ENCODE measurements around the gene BCAR3. TPM values are rescaled to one million over a fixed set of nuclear protein-coding genes. Genes with fewer than 3 reads are reported as not detected.

The BCAR3 gene
- total RNA-seq, 1 donor from 2014 or later = 41.0 TPM

DNA sequence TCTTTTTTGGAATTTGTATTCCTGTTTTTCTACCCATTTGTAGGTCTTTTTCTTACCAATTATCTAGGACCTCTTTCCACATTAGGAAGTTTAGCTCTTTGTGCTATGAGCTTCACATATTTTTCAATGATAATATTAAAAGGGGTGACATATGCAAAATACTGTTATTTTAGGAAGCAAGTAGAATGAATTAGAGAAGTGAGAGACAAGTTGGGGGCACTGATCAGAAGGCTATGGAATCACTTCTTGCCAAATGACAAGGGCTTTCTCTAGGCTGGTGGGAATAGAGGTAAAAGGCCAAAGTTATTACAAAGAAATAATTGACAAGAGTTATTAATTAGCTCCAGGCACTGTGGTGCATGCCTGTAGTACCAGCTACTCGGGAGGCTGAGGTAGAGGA is 4.3 kb upstream of the BCAR3 start:
- TF ChIP-seq, protein P1, sequence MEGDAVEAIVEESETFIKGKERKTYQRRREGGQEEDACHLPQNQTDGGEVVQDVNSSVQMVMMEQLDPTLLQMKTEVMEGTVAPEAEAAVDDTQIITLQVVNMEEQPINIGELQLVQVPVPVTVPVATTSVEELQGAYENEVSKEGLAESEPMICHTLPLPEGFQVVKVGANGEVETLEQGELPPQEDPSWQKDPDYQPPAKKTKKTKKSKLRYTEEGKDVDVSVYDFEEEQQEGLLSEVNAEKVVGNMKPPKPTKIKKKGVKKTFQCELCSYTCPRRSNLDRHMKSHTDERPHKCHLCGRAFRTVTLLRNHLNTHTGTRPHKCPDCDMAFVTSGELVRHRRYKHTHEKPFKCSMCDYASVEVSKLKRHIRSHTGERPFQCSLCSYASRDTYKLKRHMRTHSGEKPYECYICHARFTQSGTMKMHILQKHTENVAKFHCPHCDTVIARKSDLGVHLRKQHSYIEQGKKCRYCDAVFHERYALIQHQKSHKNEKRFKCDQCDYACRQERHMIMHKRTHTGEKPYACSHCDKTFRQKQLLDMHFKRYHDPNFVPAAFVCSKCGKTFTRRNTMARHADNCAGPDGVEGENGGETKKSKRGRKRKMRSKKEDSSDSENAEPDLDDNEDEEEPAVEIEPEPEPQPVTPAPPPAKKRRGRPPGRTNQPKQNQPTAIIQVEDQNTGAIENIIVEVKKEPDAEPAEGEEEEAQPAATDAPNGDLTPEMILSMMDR (IDR thresholded peaks at IDR 0.05) = no peak
- Histone ChIP-seq H3K27me3 (no peaks in the 10 kb centered on the region), H3K4me3 (no peak overlapping the region), H3K36me3 (no peaks in the 10 kb centered on the region), H3K4me1 (peaks cover 0 to 2% of the 10 kb centered on the region in 2 donors), H3K9me3 (no peaks in the 10 kb centered on the region), H3K27ac (no peak overlapping the region)
- intact Hi-C loops (cut with DNase I) = no loop called here
- DNase-seq (ENCODE audit: low spot score in 2 of 2) = no peak

DNA sequence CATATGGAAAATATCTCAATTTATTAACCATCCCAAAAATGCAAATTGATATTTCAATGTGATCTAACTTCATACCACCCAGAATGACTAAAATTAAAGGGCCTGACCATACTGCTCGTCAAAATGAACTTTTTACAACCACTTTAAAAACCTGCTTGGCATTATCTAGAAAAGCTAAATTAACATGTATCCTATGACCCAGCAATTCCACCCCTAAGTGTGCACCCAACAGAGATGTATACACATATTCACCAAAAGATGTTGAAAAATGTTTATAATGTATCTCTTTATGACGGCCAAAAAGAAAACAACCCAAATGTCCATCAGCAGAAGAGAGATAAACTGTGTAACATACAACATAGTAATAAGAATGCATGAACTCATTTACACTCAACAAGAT is 1.6 kb upstream of the BCAR3 start:
- no peaks in the 10 kb centered on the region for H3K27me3 ChIP-seq
- TF ChIP-seq, protein P1 (IDR thresholded peaks at IDR 0.05) = no peak
- peaks cover 2 to 8% of the 10 kb centered on the region in 2 donors for H3K4me1 ChIP-seq
- no peaks in the 10 kb centered on the region for H3K9me3 ChIP-seq
- no peak overlapping the region for H3K4me3 ChIP-seq
- intact Hi-C loops (cut with DNase I) = loop anchor here (5.0 kb wide), 1 partner anchor 164 kb away; no protein-coding TSS in a partner anchor
- H3K36me3 ChIP-seq = no peaks in the 10 kb centered on the region
- H3K27ac ChIP-seq = no peak overlapping the region
- DNase-seq (ENCODE audit: low spot score in 2 of 2) = no peak

DNA sequence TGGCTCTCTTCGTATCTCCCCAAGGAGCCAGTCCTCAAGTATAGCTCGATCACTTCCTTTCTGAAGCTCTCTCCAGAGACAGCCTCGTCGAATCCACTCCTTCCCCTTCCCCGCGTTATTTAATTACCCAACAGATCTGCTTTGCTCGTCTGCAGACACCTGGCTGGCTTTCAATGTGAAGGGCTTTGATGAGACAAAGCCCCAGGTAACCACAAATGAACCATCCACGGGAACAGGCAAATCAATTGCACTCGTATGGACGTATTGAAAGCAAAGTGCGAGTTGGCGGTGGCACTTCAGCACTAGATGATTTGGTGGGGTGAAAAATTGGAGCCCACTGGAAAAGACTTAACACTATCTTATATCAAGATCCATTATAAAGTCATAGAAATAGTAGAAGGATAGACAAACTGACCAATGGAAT is 364 bp upstream of the BCAR3 start:
- no peaks in the 10 kb centered on the region for H3K27me3 ChIP-seq
- DNase-seq (ENCODE audit: low spot score in 2 of 2) = no peak
- H3K4me3 ChIP-seq = peak overlapping the region; percentile 79 to 93
- H3K4me1 ChIP-seq = peaks cover 2 to 8% of the 10 kb centered on the region in 2 donors
- no peaks in the 10 kb centered on the region for H3K9me3 ChIP-seq
- no peaks in the 10 kb centered on the region for H3K36me3 ChIP-seq
- TF ChIP-seq, protein P1 (IDR thresholded peaks at IDR 0.05) = no peak
- H3K27ac ChIP-seq = peak overlapping the region; percentile 90 to 92
- intact Hi-C loops (cut with DNase I) = loop anchor here (1.0 to 5.0 kb wide), 3 partner anchors 12 to 165 kb away; no protein-coding TSS in a partner anchor

DNA sequence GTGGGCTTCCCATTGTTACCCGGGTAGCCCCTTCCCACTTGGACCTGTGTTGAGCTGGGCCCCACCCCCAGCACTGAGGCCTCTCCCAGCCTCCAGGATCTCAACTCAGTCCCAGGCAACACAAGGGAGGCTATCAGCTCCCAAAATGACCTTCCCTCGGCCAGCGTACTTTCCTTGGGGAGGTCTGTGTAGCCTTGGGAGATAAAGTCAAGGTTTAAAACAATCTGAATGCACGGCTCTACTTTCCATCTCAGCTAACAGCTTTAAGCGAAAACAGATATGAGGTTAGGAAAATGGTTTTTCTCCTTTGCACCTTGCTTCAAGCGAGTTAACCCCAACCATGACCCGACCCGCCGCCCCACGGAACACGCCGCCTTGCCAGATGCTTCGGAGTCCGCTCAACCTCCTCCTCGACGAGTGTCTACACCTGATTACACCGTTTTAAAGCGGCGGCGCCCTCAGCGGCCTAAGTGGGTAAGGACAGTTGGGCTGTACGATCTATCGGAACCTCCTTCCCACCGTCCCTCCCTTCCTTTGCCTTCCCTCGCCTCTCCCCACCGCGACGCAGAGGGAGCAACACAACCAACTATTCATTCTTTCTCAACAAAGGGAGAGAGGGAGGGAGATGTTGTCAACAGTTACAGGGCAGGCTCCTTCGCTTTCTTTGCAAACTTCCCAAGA is 1.1 kb downstream of the BCAR3 start:
- TF ChIP-seq, protein P1 (IDR thresholded peaks at IDR 0.05) = peak; percentile 61 to 66 (median 66)

DNA sequence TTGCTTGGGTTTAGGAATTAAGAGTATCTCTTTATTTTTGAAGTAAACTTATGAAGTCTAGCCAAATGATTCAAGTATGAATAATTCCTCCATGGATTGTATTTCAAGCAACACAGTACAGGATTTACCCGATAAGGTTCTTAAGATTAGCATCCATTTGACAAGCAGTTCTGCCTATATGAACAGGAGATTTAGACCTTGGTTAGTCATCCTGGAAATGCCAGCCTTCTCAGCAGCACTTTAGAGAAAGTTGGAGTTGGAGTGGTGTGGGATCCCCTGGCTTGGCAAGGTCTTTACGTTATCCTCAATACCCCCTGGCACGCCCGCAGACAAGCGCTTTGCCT is 1.6 kb downstream of the BCAR3 start:
- no peaks in the 10 kb centered on the region for H3K9me3 ChIP-seq
- no peak for DNase-seq (ENCODE audit: low spot score in 2 of 2)
- no peaks in the 10 kb centered on the region for H3K27me3 ChIP-seq
- intact Hi-C loops (cut with DNase I) = loop anchor here (1.0 to 5.0 kb wide), 3 partner anchors 39 to 167 kb away; no protein-coding TSS in a partner anchor
- H3K27ac ChIP-seq = peak overlapping the region; percentile 90 to 92
- H3K36me3 ChIP-seq = no peaks in the 10 kb centered on the region
- peaks cover 2 to 19% of the 10 kb centered on the region in 2 donors for H3K4me1 ChIP-seq
- peak overlapping the region; percentile 79 to 93 for H3K4me3 ChIP-seq
- TF ChIP-seq, protein P1 (IDR thresholded peaks at IDR 0.05) = no peak

More for the DNA sequence above, 1.1 kb downstream of the BCAR3 start:
- H3K27ac ChIP-seq = peak overlapping the region; percentile 90 to 92
- H3K36me3 ChIP-seq = no peaks in the 10 kb centered on the region
- intact Hi-C loops (cut with DNase I) = loop anchor here (1.0 to 5.0 kb wide), 5 partner anchors 14 to 167 kb away; no protein-coding TSS in a partner anchor
- H3K9me3 ChIP-seq = no peaks in the 10 kb centered on the region
- H3K27me3 ChIP-seq = no peaks in the 10 kb centered on the region
- DNase-seq (ENCODE audit: low spot score in 2 of 2) = peak; percentile 63 to 90
- H3K4me1 ChIP-seq = peaks cover 2 to 13% of the 10 kb centered on the region in 2 donors
- peak overlapping the region; percentile 79 to 93 for H3K4me3 ChIP-seq
